GM12892 (cell line): Measurements from ENCODE around the gene LRRN2.

Experiments used
- POLR2A ChIP-seq: IDR thresholded peaks from 2 replicates; pipeline ENCODE4 v1.6.1; 2011; ENCODE audit warnings: low read depth, low read length, control low read depth
- TAF1 ChIP-seq: IDR thresholded peaks from 2 replicates; pipeline ENCODE4 v1.6.1; 2011; ENCODE audit warnings: low read depth, mild to moderate bottlenecking, control low read depth, low read length, borderline replicate concordance

GRCh38 chr1:204714194-204714860 is 28.8 kb upstream of the LRRN2 start:
- no peak for TF ChIP-seq POLR2A
- no peak for TF ChIP-seq TAF1
